Neural progenitor cell (in vitro differentiated cells): ENCODE data around the gene NUDT21. TPM values are rescaled to one million over a fixed set of nuclear protein-coding genes. Genes with fewer than 3 reads are reported as not detected.

ENCODE experiments used
- DNase-seq: peaks from one replicate; pipeline ENCODE4 v3.0.0-alpha.2; 2016; ENCODE audit warnings: low spot score
- H2AFZ ChIP-seq: fragments of 200-600 bp; sonication (generic); replicated peaks from 2 replicates; pipeline ENCODE4 v1.6.1; 2016; ENCODE audit warnings: antibody characterized with exemption
- H3F3A ChIP-seq: fragments of 200-600 bp; sonication (generic); 2 replicates; pipeline ENCODE4 v1.6.1; 2016; ENCODE audit warnings: antibody characterized with exemption, low read depth
- H3K27ac ChIP-seq: fragments of 200-600 bp; sonication (generic); 2 replicates; pipeline ENCODE4 v1.5.1; 2016; ENCODE audit warnings: mild to moderate bottlenecking
- H3K27me3 ChIP-seq: fragments of 200-600 bp; sonication (generic); 2 replicates; pipeline ENCODE4 v1.6.1; 2016; ENCODE audit warnings: mild to moderate bottlenecking, moderate library complexity
- H3K36me3 ChIP-seq: fragments of 200-600 bp; sonication (generic); 2 replicates; pipeline ENCODE4 v1.5.1; 2016
- H3K4me1 ChIP-seq: fragments of 200-600 bp; sonication (generic); 2 replicates; pipeline ENCODE4 v1.6.1; 2016; ENCODE audit warnings: mixed run types
- H3K4me2 ChIP-seq: fragments of 200-600 bp; sonication (generic); 2 replicates; pipeline ENCODE4 v1.6.1; 2016
- H3K4me3 ChIP-seq: fragments of 200-600 bp; sonication (generic); 2 replicates; pipeline ENCODE4 v1.5.1; 2016
- H3K79me2 ChIP-seq: fragments of 200-600 bp; sonication (generic); 2 replicates; pipeline ENCODE4 v1.6.1; 2016; ENCODE audit warnings: low read depth
- H3K9ac ChIP-seq: fragments of 200-600 bp; sonication (generic); 2 replicates; pipeline ENCODE4 v1.6.1; 2016
- H3K9me3 ChIP-seq: fragments of 200-600 bp; sonication (generic); 2 replicates; pipeline ENCODE4 v1.5.1; 2016; ENCODE audit warnings: low read depth
- H4K20me1 ChIP-seq: fragments of 200-600 bp; sonication (generic); 2 replicates; pipeline ENCODE4 v1.6.1; 2016; ENCODE audit warnings: low read depth
- H3K27ac Mint-ChIP-seq: 3 replicates; pipeline ENCODE4 v1.8.0; 2021; ENCODE audit warnings: mixed read lengths
- H3K27me3 Mint-ChIP-seq: 2 replicates; pipeline ENCODE4 v1.8.0; 2022; ENCODE audit warnings: low read depth, mild to moderate bottlenecking, inconsistent platforms, moderate library complexity, mixed read lengths; ENCODE audit not compliant: insufficient read depth
- H3K36me3 Mint-ChIP-seq: 3 replicates; pipeline ENCODE4 v1.8.0; 2021; ENCODE audit warnings: mixed read lengths
- H3K4me1 Mint-ChIP-seq: 3 replicates; pipeline ENCODE4 v1.8.0; 2021; ENCODE audit warnings: mixed read lengths
- H3K4me3 Mint-ChIP-seq: 3 replicates; pipeline ENCODE4 v1.8.0; 2021; ENCODE audit warnings: mild to moderate bottlenecking, moderate library complexity, mixed read lengths
- H3K9me3 Mint-ChIP-seq: 3 replicates; pipeline ENCODE4 v1.8.0; 2020; ENCODE audit warnings: mixed read lengths
- CTCF ChIP-seq: fragments of 200-600 bp; sonication (generic); IDR thresholded peaks from 2 replicates; pipeline ENCODE4 v1.5.1; 2017; ENCODE audit warnings: antibody characterized with exemption, mild to moderate bottlenecking
- EZH2 ChIP-seq: fragments of 200-600 bp; sonication (generic); IDR thresholded peaks from 2 replicates; pipeline ENCODE4 v1.6.1; 2017; ENCODE audit warnings: antibody characterized with exemption, mild to moderate bottlenecking, moderate library complexity
- EZH2phosphoT487 ChIP-seq: fragments of 200-600 bp; sonication (generic); IDR thresholded peaks from 2 replicates; pipeline ENCODE4 v1.6.1; 2017; ENCODE audit warnings: antibody characterized with exemption
- total RNA-seq: library from RNA; depleted of rRNA; stranded (reverse); fragments of >200 nt; gene quantifications from 2 replicates; pipeline ENCODE4 v1.2.3, GENCODE V29; 2015; ENCODE audit warnings: low replicate concordance

Gene NUDT21
- total RNA-seq, 1 donor from 2014 or later: 256 TPM

GRCh38 chr16:56475201-56475600 lies 24.1 kb upstream of the NUDT21 start:
- Mint-ChIP-seq H3K4me3 (no peak overlapping the region), H3K9me3 (no peaks in the 10 kb centered on the region), H3K27ac (no peak overlapping the region), H3K4me1 (peaks cover 13% of the 10 kb centered on the region), H3K27me3 (no peaks in the 10 kb centered on the region), H3K36me3 (peaks cover 41% of the 10 kb centered on the region)
- Histone ChIP-seq H3K4me3 (no peak overlapping the region), H3K4me1 (no peaks in the 10 kb centered on the region), H3K27ac (no peak overlapping the region), H3K4me2 (no peak overlapping the region), H3K9ac (no peak overlapping the region), H3K79me2 (no peaks in the 10 kb centered on the region), H3K27me3 (no peaks in the 10 kb centered on the region), H3K36me3 (peaks cover 10% of the 10 kb centered on the region), H3K9me3 (no peaks in the 10 kb centered on the region), H3F3A (no peaks in the 10 kb centered on the region), H2AFZ (no peak overlapping the region), H4K20me1 (no peaks in the 10 kb centered on the region)
- DNase-seq: no peak
- TF ChIP-seq EZH2: no peak
- no peak for TF ChIP-seq EZH2phosphoT487
- no peak for TF ChIP-seq CTCF

- H3K4me3 Mint-ChIP-seq: no peak overlapping the region
- H3K27me3 ChIP-seq: no peaks in the 10 kb centered on the region
- H3K9me3 Mint-ChIP-seq: no peaks in the 10 kb centered on the region
- DNase-seq: no peak
- H3F3A ChIP-seq: no peaks in the 10 kb centered on the region
- H3K27me3 Mint-ChIP-seq: no peaks in the 10 kb centered on the region
- H3K36me3 ChIP-seq: peaks cover 18% of the 10 kb centered on the region
- no peak overlapping the region for H3K27ac Mint-ChIP-seq
- H3K27ac ChIP-seq: no peak overlapping the region
- TF ChIP-seq CTCF (no peak), EZH2phosphoT487 (no peak), EZH2 (no peak)
- H3K4me3 ChIP-seq: no peak overlapping the region
- no peaks in the 10 kb centered on the region for H3K4me1 ChIP-seq
- no peaks in the 10 kb centered on the region for H3K79me2 ChIP-seq
- H3K9me3 ChIP-seq: no peaks in the 10 kb centered on the region
- H3K4me2 ChIP-seq: no peak overlapping the region
- no peaks in the 10 kb centered on the region for H4K20me1 ChIP-seq
- no peak overlapping the region for H3K9ac ChIP-seq
- peaks cover 36% of the 10 kb centered on the region for H3K36me3 Mint-ChIP-seq
- H2AFZ ChIP-seq: no peak overlapping the region
- peaks cover 11% of the 10 kb centered on the region for H3K4me1 Mint-ChIP-seq
These were observed 19.5 kb upstream of the NUDT21 start for GRCh38 chr16:56470666-56471065.

GRCh38 chr16:56470232-56470631 lies 19.1 kb upstream of the NUDT21 start:
- Histone ChIP-seq H3K27me3 (no peaks in the 10 kb centered on the region), H2AFZ (no peak overlapping the region), H4K20me1 (no peaks in the 10 kb centered on the region), H3K27ac (no peak overlapping the region), H3K4me1 (no peaks in the 10 kb centered on the region), H3F3A (no peaks in the 10 kb centered on the region), H3K9me3 (no peaks in the 10 kb centered on the region), H3K4me2 (no peak overlapping the region), H3K4me3 (no peak overlapping the region), H3K79me2 (no peaks in the 10 kb centered on the region), H3K9ac (no peak overlapping the region), H3K36me3 (peaks cover 18% of the 10 kb centered on the region)
- no peak for DNase-seq
- Mint-ChIP-seq H3K27ac (no peak overlapping the region), H3K9me3 (no peaks in the 10 kb centered on the region), H3K4me3 (no peak overlapping the region), H3K27me3 (no peaks in the 10 kb centered on the region), H3K36me3 (peaks cover 37% of the 10 kb centered on the region), H3K4me1 (peaks cover 7% of the 10 kb centered on the region)
- TF ChIP-seq CTCF (no peak), EZH2 (no peak), EZH2phosphoT487 (no peak)

- no peaks in the 10 kb centered on the region for H3K9me3 Mint-ChIP-seq
- no peak for DNase-seq
- no peak overlapping the region for H3K4me2 ChIP-seq
- peaks cover 34% of the 10 kb centered on the region for H3K36me3 Mint-ChIP-seq
- peaks cover 14% of the 10 kb centered on the region for H3K36me3 ChIP-seq
- no peaks in the 10 kb centered on the region for H3K9me3 ChIP-seq
- H3K27me3 ChIP-seq: no peaks in the 10 kb centered on the region
- H3K9ac ChIP-seq: no peak overlapping the region
- no peaks in the 10 kb centered on the region for H3K27me3 Mint-ChIP-seq
- no peak overlapping the region for H2AFZ ChIP-seq
- no peak overlapping the region for H3K27ac ChIP-seq
- no peaks in the 10 kb centered on the region for H3K79me2 ChIP-seq
- no peaks in the 10 kb centered on the region for H4K20me1 ChIP-seq
- H3F3A ChIP-seq: no peaks in the 10 kb centered on the region
- H3K27ac Mint-ChIP-seq: no peak overlapping the region
- TF ChIP-seq CTCF: no peak
- TF ChIP-seq EZH2: no peak
- TF ChIP-seq EZH2phosphoT487: no peak
- H3K4me3 ChIP-seq: no peak overlapping the region
- no peak overlapping the region for H3K4me3 Mint-ChIP-seq
- peaks cover 2% of the 10 kb centered on the region for H3K4me1 Mint-ChIP-seq
- no peaks in the 10 kb centered on the region for H3K4me1 ChIP-seq
These were observed 18.6 kb upstream of the NUDT21 start for GRCh38 chr16:56469748-56470147.
